Esophagus (tissue), 2 donors: ENCODE measurements around the gene TUBB4A. TPM values are rescaled to one million over a fixed set of nuclear protein-coding genes. Genes with fewer than 3 reads are reported as not detected.
"Not testable (repeated sequence)": the region's sequence is repeated elsewhere in the genome, so short reads cannot be mapped to it uniquely, and the experiment has no call there.

ENCODE experiments used
- H3K27ac ChIP-seq, 2 donors: one replicate each; pipeline ENCODE4 v1.5.1; 2013; ENCODE audit warnings: low read depth in 2 of 2, mild to moderate bottlenecking in 2 of 2, inconsistent platforms in 1 of 2, low read length in 1 of 2, moderate library complexity in 1 of 2
- H3K27me3 ChIP-seq, 2 donors: one replicate each; pipeline ENCODE4 v1.6.1; 2013; ENCODE audit warnings: low read length in 2 of 2, control low read depth in 1 of 2, mild to moderate bottlenecking in 1 of 2; ENCODE audit not compliant: insufficient read depth in 2 of 2, control insufficient read depth in 1 of 2
- H3K36me3 ChIP-seq, 2 donors: one replicate each; pipeline ENCODE4 v1.6.1; 2013; ENCODE audit warnings: low read length in 1 of 2; ENCODE audit not compliant: control insufficient read depth in 2 of 2, insufficient read depth in 2 of 2
- H3K4me1 ChIP-seq, 2 donors: one replicate each; pipeline ENCODE4 v1.6.1; 2013; ENCODE audit warnings: low read length in 1 of 2; ENCODE audit not compliant: control insufficient read depth in 2 of 2, insufficient read depth in 2 of 2
- H3K4me3 ChIP-seq, 2 donors: one replicate each; pipeline ENCODE4 v1.5.1; 2013; ENCODE audit warnings: low read length in 2 of 2, mild to moderate bottlenecking in 2 of 2, low read depth in 1 of 2, moderate library complexity in 1 of 2
- H3K9me3 ChIP-seq, 2 donors: one replicate each; pipeline ENCODE4 v1.6.1; 2013; ENCODE audit warnings: mild to moderate bottlenecking in 2 of 2, low read depth in 1 of 2, low read length in 1 of 2, moderate library complexity in 1 of 2; ENCODE audit not compliant: control insufficient read depth in 2 of 2, insufficient read depth in 1 of 2
- WGBS, 2 donors: extraction: QIAGEN DNeasy Blood & Tissue Kit; methylation state at CpG; one replicate each; pipeline ENCODE4 v1.1.7; 2013; 5-methylcytosine and 5-hydroxymethylcytosine counted together
- polyA plus RNA-seq, 2 donors: library from polyadenylated mRNA; stranded (reverse); fragments of 200-250 nt; gene quantifications; one replicate each; pipeline ENCODE4 v1.2.3, GENCODE V29; 2013
- donor health status: healthy with polysubstance abuse.
- donor health status: Bipolar disorder and iron deficiency.

The TUBB4A gene
- polyA plus RNA-seq = under 1 TPM; 0.06 to 0.16 TPM

GRCh38 chr19:6501740-6502648 is at the start of gene TUBB4A:
TUBB4A (minus strand) TSS chr19:6502309; CDS start chr19:6502212, 97 bp downstream.
- H3K27ac ChIP-seq = no peak within 1 kb of the TSS
- H3K9me3 ChIP-seq = no peaks in the 10 kb centered on the region
- no peaks in the 10 kb centered on the region for H3K36me3 ChIP-seq
- peak within 1 kb of the TSS; percentile 34 to 37 for H3K4me3 ChIP-seq
- 2 to 3% methylated on average over 45 to 71 of the region's 71 CpGs for WGBS, 2 donors
- H3K4me1 ChIP-seq = peaks cover 0 to 8% of the 10 kb centered on the region in 2 donors
- peaks cover 0 to 4% of the 10 kb centered on the region in 2 donors for H3K27me3 ChIP-seq

GRCh38 chr19:6551091-6551490 is 49.0 kb upstream of the TUBB4A start:
- H3K27ac ChIP-seq = no peak overlapping the region
- H3K4me1 ChIP-seq = no peaks in the 10 kb centered on the region
- 84 to 85% methylated on average over 3 of the region's 3 CpGs for WGBS, 2 donors
- H3K4me3 ChIP-seq = no peak overlapping the region
- peaks cover 0 to 2% of the 10 kb centered on the region in 2 donors for H3K9me3 ChIP-seq
- no peaks in the 10 kb centered on the region for H3K36me3 ChIP-seq
- no peaks in the 10 kb centered on the region for H3K27me3 ChIP-seq

- not testable (repeated sequence) for H3K27me3 ChIP-seq, H3K4me3 ChIP-seq, H3K9me3 ChIP-seq, H3K27ac ChIP-seq, H3K4me1 ChIP-seq, H3K36me3 ChIP-seq
- 75 to 81% methylated on average over 6 of the region's 6 CpGs for WGBS, 2 donors
These were observed 48.6 kb upstream of the TUBB4A start for GRCh38 chr19:6550679-6551078.

GRCh38 chr19:6543866-6544347 is 41.8 kb upstream of the TUBB4A start:
- WGBS, 2 donors = 69 to 72% methylated on average over 11 of the region's 11 CpGs

GRCh38 chr19:6540918-6541689 is 39.0 kb upstream of the TUBB4A start:
- no peak overlapping the region for H3K27ac ChIP-seq
- H3K4me1 ChIP-seq = no peaks in the 10 kb centered on the region
- no peak overlapping the region for H3K4me3 ChIP-seq
- no peaks in the 10 kb centered on the region for H3K9me3 ChIP-seq
- H3K36me3 ChIP-seq = no peaks in the 10 kb centered on the region
- 59 to 71% methylated on average over 13 of the region's 13 CpGs for WGBS, 2 donors
- H3K27me3 ChIP-seq = no peaks in the 10 kb centered on the region

More at GRCh38 chr19:6543866-6544347, 41.8 kb upstream of the TUBB4A start:
- H3K27ac ChIP-seq = no peak overlapping the region
- H3K4me1 ChIP-seq = no peaks in the 10 kb centered on the region
- no peaks in the 10 kb centered on the region for H3K27me3 ChIP-seq
- peaks cover 0 to 2% of the 10 kb centered on the region in 2 donors for H3K9me3 ChIP-seq
- no peak overlapping the region for H3K4me3 ChIP-seq
- no peaks in the 10 kb centered on the region for H3K36me3 ChIP-seq

- 85 to 87% methylated on average over 6 of the region's 6 CpGs for WGBS, 2 donors
- H3K9me3 ChIP-seq = no peaks in the 10 kb centered on the region
- H3K36me3 ChIP-seq = no peaks in the 10 kb centered on the region
- no peaks in the 10 kb centered on the region for H3K27me3 ChIP-seq
- H3K27ac ChIP-seq = no peak overlapping the region
- no peaks in the 10 kb centered on the region for H3K4me1 ChIP-seq
- H3K4me3 ChIP-seq = no peak overlapping the region
These were observed 37.4 kb upstream of the TUBB4A start for GRCh38 chr19:6539514-6539913.

GRCh38 chr19:6535558-6536137 is 33.5 kb upstream of the TUBB4A start:
- Histone ChIP-seq H3K27ac (no peak overlapping the region), H3K36me3 (no peaks in the 10 kb centered on the region), H3K9me3 (no peaks in the 10 kb centered on the region), H3K4me3 (no peak overlapping the region), H3K27me3 (peaks cover 0 to 4% of the 10 kb centered on the region in 2 donors), H3K4me1 (peaks cover 3 to 9% of the 10 kb centered on the region in 2 donors)
- 89 to 93% methylated on average over 10 of the region's 10 CpGs for WGBS, 2 donors

- Histone ChIP-seq H3K9me3 (no peaks in the 10 kb centered on the region), H3K27ac (no peak overlapping the region), H3K4me3 (no peak overlapping the region), H3K36me3 (no peaks in the 10 kb centered on the region), H3K27me3 (peaks cover 0 to 4% of the 10 kb centered on the region in 2 donors), H3K4me1 (peaks cover 3 to 9% of the 10 kb centered on the region in 2 donors)
- WGBS, 2 donors = 52 to 53% methylated on average over 37 to 40 of the region's 40 CpGs
These were observed 32.5 kb upstream of the TUBB4A start for GRCh38 chr19:6534451-6535093.
